Smooth muscle cell (in vitro differentiated cells): ENCODE results near the gene ADGRV1. TPM values are rescaled to one million over a fixed set of nuclear protein-coding genes. Genes with fewer than 3 reads are reported as not detected.

Experiments used
- DNase-seq: peaks from one replicate; lab custom pipeline; 2025; ENCODE audit not compliant: unreplicated experiment; lab: John Stamatoyannopoulos, UW
- H2AFZ ChIP-seq: fragments of 200-600 bp; sonication (generic); 2 replicates; pipeline ENCODE4 v1.6.0; 2016; ENCODE audit warnings: antibody characterized with exemption, low read depth, mild to moderate bottlenecking
- H3F3A ChIP-seq: fragments of 200-600 bp; sonication (generic); 2 replicates; pipeline ENCODE4 v1.6.0; 2017; ENCODE audit warnings: antibody characterized with exemption, low read depth
- H3K27ac ChIP-seq: fragments of 200-600 bp; sonication (generic); 2 replicates; pipeline ENCODE4 v1.5.1; 2016; ENCODE audit warnings: low read depth, mild to moderate bottlenecking
- H3K27me3 ChIP-seq: fragments of 200-600 bp; sonication (generic); 2 replicates; pipeline ENCODE4 v1.6.1; 2016; ENCODE audit warnings: low read depth, mild to moderate bottlenecking
- H3K36me3 ChIP-seq: fragments of 200-600 bp; sonication (generic); 2 replicates; pipeline ENCODE4 v1.5.1; 2016; ENCODE audit warnings: low read depth
- H3K4me1 ChIP-seq: fragments of 200-600 bp; sonication (generic); 2 replicates; pipeline ENCODE4 v1.5.1; 2016; ENCODE audit warnings: low read depth
- H3K4me2 ChIP-seq: fragments of 200-600 bp; sonication (generic); 2 replicates; pipeline ENCODE4 v1.6.0; 2016; ENCODE audit warnings: mild to moderate bottlenecking
- H3K4me3 ChIP-seq: fragments of 200-600 bp; sonication (generic); 2 replicates; pipeline ENCODE4 v1.5.1; 2016; ENCODE audit warnings: mild to moderate bottlenecking
- H3K79me2 ChIP-seq: fragments of 200-600 bp; sonication (generic); 2 replicates; pipeline ENCODE4 v1.6.0; 2016; ENCODE audit warnings: low read depth, mild to moderate bottlenecking
- H3K9ac ChIP-seq: fragments of 200-600 bp; sonication (generic); 2 replicates; pipeline ENCODE4 v1.6.0; 2016; ENCODE audit warnings: low read depth
- H3K9me3 ChIP-seq: fragments of 200-600 bp; sonication (generic); replicated peaks from 2 replicates; pipeline ENCODE4 v1.5.1; 2016; ENCODE audit warnings: low read depth
- H4K20me1 ChIP-seq: fragments of 200-600 bp; sonication (generic); 2 replicates; pipeline ENCODE4 v1.6.0; 2016; ENCODE audit warnings: low read depth
- CTCF ChIP-seq: fragments of 200-600 bp; sonication (generic); IDR thresholded peaks from 2 replicates; pipeline ENCODE4 v1.5.1; 2017; ENCODE audit warnings: borderline replicate concordance, mild to moderate bottlenecking, antibody characterized with exemption; ENCODE audit not compliant: insufficient read depth, poor library complexity, severe bottlenecking
- WGBS: methylation state at CpG from one replicate; pipeline ENCODE4 v1.1.7; 2016; ENCODE audit warnings: low lambda C conversion rate; 5-methylcytosine and 5-hydroxymethylcytosine counted together
- polyA plus RNA-seq: library from polyadenylated mRNA; unstranded; fragments of >200 nt; fragmentation: Nextera tagmentation; extraction: Ambion mirVana; gene quantifications from 2 replicates; pipeline ENCODE4 v1.2.1, GENCODE V29; 2016
- total RNA-seq: library from RNA; depleted of rRNA; stranded (reverse); fragments of >200 nt; gene quantifications from 2 replicates; pipeline ENCODE4 v1.2.3, GENCODE V29; 2014

ADGRV1 gene
- total and polyA plus RNA-seq, 2 experiments from 2014 or later, result 16.8 to 17.7 TPM

GRCh38 chr5:90557871-90558270 is 726 bp upstream of the ADGRV1 start:
- peak overlapping the region; percentile 23 for H2AFZ ChIP-seq
- no peaks in the 10 kb centered on the region for H3K9me3 ChIP-seq
- peak overlapping the region; percentile 48 for H3K4me3 ChIP-seq
- no peaks in the 10 kb centered on the region for H3K36me3 ChIP-seq
- no peak overlapping the region for H3K9ac ChIP-seq
- no peak for DNase-seq
- no peaks in the 10 kb centered on the region for H3F3A ChIP-seq
- no peaks in the 10 kb centered on the region for H3K79me2 ChIP-seq
- peaks cover 76% of the 10 kb centered on the region for H3K27me3 ChIP-seq
- no peak for TF ChIP-seq CTCF
- 7% methylated on average over 3 of the region's 3 CpGs for WGBS
- H3K4me2 ChIP-seq, result peak overlapping the region; percentile 84
- H3K4me1 ChIP-seq, result peaks cover 32% of the 10 kb centered on the region
- H3K27ac ChIP-seq, result no peak overlapping the region
- no peaks in the 10 kb centered on the region for H4K20me1 ChIP-seq

GRCh38 chr5:90560771-90561170 is 2.2 kb downstream of the ADGRV1 start:
- H3K9ac ChIP-seq, result no peak overlapping the region
- 80% methylated on average over 2 of the region's 2 CpGs for WGBS
- peaks cover 57% of the 10 kb centered on the region for H3K27me3 ChIP-seq
- H3K36me3 ChIP-seq, result no peaks in the 10 kb centered on the region
- no peak overlapping the region for H3K27ac ChIP-seq
- DNase-seq, result no peak
- H3K9me3 ChIP-seq, result no peaks in the 10 kb centered on the region
- H3F3A ChIP-seq, result no peaks in the 10 kb centered on the region
- H4K20me1 ChIP-seq, result no peaks in the 10 kb centered on the region
- no peaks in the 10 kb centered on the region for H3K79me2 ChIP-seq
- H3K4me1 ChIP-seq, result peaks cover 39% of the 10 kb centered on the region
- H3K4me2 ChIP-seq, result no peak overlapping the region
- no peak overlapping the region for H3K4me3 ChIP-seq
- TF ChIP-seq CTCF, result no peak
- no peak overlapping the region for H2AFZ ChIP-seq

GRCh38 chr5:90561766-90562165 is 3.2 kb downstream of the ADGRV1 start:
- peaks cover 47% of the 10 kb centered on the region for H3K27me3 ChIP-seq
- no peaks in the 10 kb centered on the region for H3K79me2 ChIP-seq
- DNase-seq, result no peak
- no peaks in the 10 kb centered on the region for H3K9me3 ChIP-seq
- peaks cover 39% of the 10 kb centered on the region for H3K4me1 ChIP-seq
- H3K9ac ChIP-seq, result no peak overlapping the region
- H3F3A ChIP-seq, result no peaks in the 10 kb centered on the region
- H3K4me3 ChIP-seq, result no peak overlapping the region
- H4K20me1 ChIP-seq, result no peaks in the 10 kb centered on the region
- H2AFZ ChIP-seq, result no peak overlapping the region
- no peak for TF ChIP-seq CTCF
- no peak overlapping the region for H3K27ac ChIP-seq
- no peak overlapping the region for H3K4me2 ChIP-seq
- no peaks in the 10 kb centered on the region for H3K36me3 ChIP-seq
- WGBS, result 66% methylated on average over 1 of the region's 1 CpG

GRCh38 chr5:90562341-90562740 is 3.7 kb downstream of the ADGRV1 start:
- Histone ChIP-seq H3F3A (no peaks in the 10 kb centered on the region), H3K79me2 (no peaks in the 10 kb centered on the region), H3K4me2 (no peak overlapping the region), H3K27me3 (peaks cover 41% of the 10 kb centered on the region), H3K9ac (no peak overlapping the region), H4K20me1 (no peaks in the 10 kb centered on the region), H3K4me3 (no peak overlapping the region), H3K36me3 (no peaks in the 10 kb centered on the region), H2AFZ (no peak overlapping the region), H3K4me1 (peaks cover 37% of the 10 kb centered on the region), H3K27ac (no peak overlapping the region), H3K9me3 (no peaks in the 10 kb centered on the region)
- TF ChIP-seq CTCF, result no peak
- 74% methylated on average over 5 of the region's 5 CpGs for WGBS
- DNase-seq, result no peak
